NCI-H82 (cell line): ENCODE data around the gene ASAP2.
A peak's percentile ranks its signal among the peaks of the same experiment; 100 is the strongest.
"Not testable (repeated sequence)": the region's sequence is repeated elsewhere in the genome, so short reads cannot be mapped to it uniquely, and the experiment has no call there.

Experiments
- DNase-seq: peaks from one replicate; lab custom pipeline; 2025; lab: John Stamatoyannopoulos, UW

ASAP2 gene

DNA sequence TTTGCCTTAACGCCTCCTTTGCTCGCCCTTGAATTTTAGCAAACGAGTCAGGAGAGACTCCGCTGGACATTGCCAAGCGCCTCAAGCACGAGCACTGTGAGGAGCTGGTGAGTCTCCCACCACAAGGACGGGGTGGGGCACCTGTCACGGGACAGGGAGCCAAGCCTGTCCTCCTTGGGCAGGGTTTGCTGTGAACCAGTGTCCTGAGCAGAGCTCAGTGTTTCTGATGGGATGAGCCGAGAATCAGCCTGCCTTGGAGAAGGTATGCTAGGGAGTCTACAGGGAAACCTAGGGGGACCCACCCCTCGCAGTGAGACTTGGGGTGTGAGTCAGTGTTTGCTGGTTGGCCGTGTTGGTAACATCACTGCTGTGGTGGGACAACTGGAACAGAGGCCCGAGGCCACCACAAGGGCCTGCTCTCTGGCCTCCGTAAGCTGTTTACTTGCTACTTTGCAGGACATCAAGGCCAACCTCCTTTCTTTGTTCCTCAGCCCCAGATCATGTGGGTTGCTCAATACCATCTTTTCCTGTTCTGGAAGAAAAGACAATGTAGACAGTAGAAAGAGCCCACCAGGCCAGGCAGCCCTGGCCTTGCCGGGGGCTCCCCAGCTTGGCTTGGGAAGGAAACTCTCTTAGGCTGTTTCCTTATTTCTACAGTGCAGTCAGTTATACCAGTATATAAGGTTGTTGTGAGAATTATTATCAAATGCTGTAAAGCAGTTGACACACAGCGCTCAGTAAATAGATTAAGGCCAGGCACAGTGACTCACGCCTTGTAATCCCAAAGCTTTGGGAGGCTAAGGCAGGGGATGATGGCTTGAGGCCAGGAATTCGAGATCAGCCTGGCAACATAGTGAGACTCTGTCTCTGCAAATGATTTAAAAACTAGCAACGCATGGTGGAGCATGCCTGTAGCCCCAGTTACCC is 174.4 kb downstream of the ASAP2 start:
- DNase-seq = peak; percentile 93

DNA sequence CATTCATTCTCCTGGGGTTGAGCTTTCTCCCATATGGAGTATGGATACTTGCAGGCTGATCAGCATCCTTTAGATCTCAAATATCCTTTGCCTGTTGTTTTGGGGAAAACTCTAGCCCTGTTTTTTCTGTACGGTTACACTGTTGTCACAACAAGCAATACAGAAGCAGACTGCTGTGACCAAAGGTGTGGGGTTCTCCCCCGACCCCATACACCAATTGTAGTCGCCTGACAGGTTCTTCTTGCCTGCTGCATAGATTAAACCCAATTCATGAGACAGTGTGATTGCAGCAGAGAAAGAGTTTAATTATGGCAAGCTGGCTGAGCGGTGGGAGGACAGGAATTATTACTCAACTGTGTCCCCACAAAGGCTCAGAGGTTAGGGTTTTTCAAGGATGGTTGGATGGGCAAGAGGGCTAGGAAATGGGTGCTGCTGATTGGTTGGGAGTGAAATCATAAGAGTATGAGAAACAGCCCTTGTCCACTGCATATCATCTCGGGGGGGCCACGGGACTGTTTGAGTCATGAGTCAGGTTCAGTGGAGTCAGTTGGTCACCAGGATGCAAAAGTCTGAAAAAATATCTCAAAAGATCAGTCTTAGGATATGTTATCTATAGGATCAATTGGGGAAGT is 176.1 kb downstream of the ASAP2 start:
- DNase-seq = no peak

DNA sequence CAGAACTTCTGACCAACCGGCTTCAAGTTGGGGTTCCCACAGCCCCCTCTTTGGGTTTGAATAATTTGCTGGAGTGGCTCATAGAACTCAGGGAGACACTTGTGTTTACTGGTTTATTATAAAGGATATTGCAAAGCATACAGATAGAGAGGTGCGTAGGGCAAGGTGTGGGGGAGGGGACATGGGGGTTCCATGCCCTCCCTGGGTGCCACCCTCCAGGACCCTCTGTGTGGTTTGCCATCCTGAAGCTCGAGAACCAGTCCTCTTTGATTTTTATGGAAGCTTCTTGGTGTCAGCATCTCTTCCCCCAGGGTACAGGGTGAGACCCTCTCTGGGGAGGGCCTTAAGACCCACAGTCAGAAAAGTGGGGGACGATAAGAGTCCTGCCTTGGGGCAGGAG is 177.9 kb downstream of the ASAP2 start:
- no peak for DNase-seq

DNA sequence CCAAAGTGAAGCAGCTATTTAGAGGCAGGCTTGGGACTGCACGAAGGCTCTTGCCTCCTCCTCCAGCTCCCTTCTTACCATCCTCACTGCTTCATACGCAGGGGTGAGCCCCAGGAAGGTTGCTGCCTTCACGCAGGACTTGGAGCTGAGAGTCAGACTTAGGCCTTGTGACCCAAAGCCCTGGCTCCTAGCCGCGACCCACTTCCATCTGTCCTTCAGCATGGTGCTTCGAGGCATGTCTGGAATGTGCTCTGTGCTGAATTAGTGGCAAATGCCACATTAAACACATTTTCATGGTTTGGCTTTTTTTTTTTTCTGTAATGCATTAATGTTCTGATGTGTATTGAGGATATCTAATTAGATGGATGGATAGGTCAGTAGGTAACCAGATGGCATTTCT is 179.2 kb downstream of the ASAP2 start:
- DNase-seq = no peak

DNA sequence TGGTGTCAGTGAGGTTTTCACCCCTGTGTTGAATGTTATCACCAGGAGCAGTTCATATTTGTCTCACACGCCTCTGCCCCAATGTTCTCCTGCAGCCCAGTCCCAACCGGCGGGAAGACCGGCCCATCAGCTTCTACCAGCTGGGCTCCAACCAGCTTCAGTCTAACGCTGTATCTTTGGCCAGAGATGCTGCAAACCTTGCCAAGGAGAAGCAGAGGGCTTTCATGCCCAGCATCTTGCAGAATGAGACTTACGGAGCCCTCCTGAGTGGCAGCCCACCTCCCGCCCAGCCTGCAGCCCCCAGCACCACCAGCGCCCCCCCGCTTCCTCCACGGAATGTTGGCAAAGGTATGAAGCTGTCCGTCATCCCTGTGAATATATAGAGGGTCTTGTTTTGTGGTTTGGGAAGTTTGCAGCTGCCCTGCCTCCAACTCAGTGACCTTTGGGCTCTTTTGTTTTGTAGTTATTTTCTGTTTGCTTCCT is 181.6 kb downstream of the ASAP2 start:
- DNase-seq = no peak

DNA sequence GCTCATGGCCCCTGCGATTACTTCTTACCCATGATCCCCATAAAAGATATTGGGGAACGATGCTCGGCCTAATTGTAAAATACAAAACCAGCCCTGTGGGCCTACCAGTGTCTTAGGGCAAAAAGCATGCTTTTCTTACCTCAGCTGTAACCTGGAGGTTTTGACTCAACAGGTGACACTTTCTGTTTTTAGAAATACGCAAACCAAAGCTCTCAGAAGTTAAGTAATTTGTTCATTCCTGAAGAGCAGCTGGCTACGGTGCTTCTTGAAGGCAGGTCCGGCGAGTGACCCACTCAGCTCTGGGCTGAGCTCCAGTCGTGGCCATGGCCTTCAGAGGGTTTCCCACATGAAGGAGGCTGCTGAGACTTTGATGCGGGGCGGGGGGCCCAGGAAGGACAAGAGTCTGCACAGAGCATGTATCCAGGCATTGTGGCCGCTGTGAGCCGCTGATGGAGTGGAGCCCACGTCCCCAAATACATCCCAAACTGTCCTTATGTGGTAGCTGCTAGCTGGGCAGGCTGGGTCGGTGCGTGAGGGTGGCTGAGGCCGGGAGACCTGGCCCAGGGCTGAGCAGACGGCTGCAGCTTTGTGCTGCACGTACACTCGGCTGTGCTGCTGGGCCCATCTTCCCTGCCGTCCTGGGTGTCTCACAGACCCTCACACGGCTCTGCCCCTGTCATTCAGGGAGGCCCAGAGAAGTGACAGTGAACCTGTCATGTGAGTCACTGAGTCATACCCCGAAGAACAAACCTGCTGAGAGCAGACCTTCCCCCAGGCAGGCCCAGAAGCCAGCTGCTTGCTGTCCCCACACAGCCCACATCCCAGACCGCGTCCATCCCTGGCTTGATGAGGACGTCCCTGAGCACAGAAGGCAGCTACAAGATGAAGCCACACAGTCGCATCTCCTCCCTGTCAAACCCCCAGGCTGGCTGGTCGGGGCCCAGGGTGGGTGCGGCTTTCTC is 182.6 kb downstream of the ASAP2 start:
- no peak for DNase-seq

DNA sequence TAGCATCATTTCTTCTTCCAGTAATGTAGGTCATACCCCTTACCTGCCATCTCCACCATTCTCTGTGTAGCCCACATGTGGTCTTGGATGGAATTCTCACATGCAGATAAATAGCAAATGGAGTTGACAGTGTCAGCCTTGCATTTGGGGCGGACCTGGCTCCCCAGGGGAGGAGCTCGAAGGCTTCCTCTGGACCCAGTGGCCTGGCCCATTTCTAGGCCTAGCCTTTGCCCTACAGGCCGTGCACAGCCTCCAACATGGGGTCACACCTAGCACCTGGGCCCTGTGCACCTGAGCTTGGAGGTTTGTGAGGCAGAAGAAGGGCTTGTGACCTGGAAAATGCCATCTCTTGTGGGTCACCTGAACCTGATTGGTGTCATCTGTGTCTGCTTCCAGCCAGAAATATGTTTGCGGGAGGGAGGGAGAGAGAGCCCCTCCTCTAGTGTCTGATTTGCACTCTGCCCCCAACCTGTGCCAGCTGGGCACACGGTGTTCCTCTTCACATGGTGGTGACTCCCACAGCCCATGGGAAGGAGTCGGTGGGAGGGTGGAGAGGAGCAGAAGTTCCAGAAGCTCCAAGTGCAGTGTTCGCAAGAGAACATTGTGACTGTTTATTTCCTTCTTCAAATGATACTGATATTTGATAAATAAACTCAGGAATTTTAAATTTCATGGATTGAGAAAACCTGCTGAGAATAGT is 183.7 kb downstream of the ASAP2 start:
- DNase-seq = no peak

DNA sequence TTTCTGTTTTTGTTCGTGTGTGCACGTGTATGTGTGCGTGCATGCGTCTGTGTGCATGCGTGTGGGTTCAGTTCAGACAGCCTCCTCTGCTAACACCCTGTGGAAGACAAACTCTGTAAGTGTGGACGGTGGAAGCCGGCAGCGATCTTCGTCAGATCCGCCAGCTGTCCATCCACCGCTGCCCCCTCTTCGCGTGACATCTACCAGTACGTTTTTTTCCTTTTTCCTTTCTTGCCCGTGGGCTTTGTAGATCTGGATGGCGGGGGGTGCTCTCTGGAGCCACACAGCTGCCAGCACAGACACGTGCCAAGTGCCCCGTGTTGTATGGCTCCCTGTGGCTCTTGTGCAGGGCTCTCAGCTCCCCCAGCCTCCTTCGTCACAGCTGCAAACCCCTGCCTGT is 184.4 kb downstream of the ASAP2 start:
- DNase-seq = no peak

DNA sequence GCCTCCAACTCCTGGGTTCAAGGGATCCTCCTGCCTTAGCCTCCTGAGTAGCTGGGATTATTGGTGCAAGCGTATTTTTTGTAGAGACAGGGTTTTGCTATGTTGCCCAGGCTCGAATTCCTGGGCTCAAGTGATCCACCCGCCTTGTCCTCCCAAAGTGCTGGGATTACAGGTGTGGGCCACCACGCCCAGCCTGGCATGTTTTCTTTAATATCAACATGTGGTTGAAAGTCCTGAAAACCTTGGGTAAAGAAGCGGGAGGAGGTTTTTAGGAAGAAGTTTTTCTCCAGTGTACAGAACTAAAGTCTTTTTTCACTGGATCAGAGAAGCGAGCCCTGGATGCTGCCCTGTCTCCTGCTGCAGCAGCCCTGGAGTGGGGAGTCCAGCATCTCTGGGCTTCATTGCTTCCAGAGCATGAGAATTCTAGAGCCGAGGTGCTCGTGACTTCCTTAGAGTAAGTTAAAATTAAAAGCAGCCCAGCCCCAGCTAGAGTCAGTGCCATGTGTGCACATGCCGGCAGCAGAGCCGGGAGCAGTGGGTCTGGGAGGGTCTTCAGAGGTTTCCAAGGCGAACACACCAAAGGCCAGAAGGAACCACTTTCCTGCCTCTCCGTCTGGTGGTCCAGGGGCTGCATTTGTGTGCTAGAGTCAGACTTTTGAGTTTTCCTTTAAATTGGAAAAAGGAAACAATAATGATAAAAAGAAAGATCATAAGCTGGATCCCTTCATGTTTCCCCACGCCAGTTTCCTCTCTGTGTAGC is 185.5 kb downstream of the ASAP2 start:
- no peak for DNase-seq

DNA sequence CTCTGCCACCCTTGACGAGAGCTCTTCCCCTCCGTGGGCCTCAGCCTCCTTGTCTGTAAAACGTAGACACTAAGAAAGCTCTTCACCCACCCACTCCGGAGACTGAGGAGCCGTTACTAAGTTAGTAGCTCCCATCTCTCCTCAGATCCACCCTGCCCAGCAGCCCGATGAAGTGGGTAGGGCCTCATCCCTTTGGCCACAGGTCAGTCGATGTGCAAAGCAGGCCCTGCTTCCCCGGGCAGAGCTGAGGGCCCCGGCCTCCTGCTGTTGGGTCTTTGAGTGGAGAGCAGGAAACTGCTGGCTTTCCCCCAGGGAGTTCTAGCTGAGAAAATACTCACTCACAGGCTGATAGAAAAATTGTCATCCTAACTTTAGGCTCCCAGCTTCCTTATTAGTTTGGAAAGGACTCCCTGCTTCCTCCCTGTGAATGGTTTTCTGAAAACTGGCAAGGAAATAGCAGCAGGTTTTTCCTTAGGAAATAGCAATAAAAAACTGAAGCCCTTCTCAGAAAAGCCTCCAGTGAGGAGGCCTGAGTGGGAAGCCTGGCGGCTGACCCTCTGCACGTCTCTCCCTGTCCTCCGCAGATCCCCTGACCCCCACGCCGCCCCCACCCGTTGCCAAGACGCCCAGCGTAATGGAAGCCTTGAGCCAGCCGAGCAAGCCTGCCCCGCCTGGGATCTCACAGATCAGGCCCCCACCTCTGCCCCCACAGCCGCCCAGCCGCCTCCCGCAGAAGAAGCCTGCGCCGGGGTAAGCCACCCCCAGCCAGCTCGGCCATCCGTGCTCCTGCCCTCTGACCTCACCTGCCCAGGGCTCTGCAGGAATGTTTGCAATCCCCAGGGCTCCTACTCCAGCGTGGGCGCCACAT is 186.5 kb downstream of the ASAP2 start:
- DNase-seq = no peak

DNA sequence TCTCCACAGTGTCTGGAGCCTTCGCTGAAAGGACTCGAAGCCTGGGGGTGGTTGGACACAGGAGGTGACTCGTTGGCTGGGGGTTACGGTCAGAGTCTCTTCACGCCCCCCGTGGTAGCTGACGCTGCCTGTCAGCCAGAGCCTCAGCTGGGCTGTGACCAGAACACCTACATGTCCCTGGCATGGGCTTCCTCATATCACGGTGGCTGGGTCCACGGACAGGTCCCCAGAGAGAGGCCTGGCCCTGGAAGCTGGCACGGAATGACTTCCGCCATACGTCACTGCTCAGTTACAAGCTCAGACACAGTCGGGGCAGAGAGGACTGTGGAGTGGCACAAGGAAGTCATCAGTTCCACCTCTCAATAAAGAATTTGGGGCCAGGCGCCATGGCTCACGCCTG is 188.2 kb downstream of the ASAP2 start:
- DNase-seq = no peak

DNA sequence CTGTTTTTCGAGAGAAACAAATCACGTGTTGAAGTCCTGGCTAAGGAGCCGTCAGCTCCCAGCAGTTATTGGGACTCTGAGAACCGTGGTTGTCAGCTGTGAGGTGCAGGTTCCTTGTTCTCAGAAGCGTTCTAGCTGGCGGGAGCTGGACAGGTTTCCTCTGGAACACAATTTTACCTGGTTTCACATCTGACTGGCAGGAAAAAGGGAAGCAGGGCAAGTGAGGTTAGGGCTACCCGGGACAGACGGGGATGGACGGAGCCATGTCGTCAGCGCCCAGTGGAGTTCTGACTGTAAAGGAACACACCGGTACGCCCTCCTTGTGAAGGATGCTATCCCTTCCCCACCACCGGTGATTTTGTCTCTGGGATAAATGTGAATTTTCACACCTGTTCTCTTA is 190.6 kb downstream of the ASAP2 start:
- no peak for DNase-seq

DNA sequence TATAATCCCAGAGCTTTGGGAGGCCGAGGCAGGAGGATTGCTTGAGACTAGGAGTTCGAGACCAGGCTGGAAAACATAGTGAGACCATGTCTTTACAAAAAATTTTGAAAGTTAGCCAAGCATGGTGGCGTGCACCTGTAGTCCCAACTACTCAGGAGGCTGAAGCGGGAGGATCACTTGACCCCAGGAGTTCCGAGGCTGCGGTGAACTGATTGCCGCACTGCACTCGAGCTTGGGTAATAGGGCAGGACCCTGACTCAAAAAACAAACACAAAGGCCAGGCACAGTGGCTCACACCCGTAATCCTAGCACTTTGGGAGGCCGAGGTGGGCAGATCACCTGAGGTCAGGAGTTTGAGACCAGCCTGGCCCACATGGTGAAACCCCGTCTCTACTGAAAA is 191.6 kb downstream of the ASAP2 start:
- DNase-seq = not testable (repeated sequence)

DNA sequence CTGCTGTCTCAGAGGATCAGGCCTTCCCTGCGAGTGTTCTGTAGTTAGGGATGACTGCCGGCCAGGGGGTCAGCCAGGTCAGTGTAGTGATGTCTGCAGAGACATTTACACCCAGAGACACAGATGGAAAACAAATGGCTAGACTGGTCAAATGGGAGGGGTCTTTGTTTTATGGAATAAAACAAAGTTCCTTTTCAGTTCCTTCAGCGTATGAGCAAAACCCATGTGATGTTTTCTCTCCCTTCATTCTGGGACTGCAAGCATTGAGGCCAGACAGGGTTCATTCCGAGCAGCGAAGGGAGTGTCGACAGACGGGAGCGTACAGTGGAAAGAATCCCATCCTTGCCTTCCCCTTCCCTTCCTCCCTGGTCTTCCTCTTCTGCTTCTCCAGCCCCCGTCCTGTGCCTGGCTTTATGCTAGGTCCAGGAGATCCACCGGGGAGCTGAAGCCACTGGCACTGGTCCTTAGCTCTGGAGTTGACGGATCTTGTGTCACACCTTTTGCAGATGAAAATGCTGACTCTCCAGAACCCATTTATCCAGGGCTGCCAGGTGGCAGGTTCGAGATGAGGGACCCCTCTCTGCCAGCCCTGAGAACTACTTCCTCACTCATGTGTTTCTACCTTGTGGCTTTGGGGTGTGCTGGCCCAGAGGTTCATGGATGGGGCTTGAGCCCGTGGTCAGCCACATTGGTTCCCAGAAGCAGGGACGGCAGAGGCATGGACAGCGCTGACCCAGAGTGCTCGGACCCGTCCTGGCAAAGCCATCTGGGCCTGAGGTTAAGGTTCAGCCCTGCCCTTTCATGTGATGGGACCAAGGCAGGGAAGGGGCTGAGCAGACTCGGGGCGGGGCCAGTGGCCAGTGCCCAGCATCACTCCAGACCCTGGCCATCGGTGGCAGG is 192.5 kb downstream of the ASAP2 start:
- DNase-seq = no peak

DNA sequence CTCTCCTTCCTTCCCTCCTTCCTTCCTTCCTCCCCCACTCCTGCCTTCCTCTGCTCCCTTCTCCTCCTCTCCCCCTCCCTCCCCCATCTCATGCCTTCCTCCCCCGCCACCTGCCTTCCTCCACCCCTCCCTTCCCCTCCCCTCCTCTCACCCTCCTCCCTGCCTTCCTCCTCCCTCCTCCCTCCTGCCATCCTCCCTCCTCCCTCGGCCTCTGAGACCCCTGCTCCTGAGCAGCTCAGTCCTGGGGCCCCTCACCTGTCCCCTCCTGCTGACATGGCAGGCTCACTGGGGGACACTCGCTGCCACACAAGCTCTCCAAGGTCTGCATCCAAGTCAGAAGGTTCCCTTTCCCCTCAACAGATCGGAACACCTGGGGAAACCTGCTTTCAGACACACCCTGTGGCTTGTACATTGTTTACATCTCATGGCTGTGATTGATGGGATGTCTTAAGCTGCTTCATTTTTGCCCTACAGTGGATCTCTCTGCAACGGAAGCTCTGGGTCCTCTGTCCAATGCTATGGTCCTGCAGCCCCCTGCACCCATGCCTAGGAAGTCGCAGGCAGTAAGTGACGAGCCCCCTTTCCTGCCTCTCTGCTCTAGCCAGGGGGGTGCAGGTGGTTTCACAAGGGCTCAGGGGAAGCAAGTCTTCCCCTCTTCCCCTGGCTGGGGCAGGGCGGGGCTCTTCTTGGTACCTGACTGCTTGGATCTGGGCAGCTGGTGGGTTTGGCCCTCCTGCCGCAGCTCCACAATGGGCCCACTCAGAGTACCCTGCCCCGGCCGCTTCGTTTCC is 193.9 kb downstream of the ASAP2 start:
- DNase-seq = no peak

DNA sequence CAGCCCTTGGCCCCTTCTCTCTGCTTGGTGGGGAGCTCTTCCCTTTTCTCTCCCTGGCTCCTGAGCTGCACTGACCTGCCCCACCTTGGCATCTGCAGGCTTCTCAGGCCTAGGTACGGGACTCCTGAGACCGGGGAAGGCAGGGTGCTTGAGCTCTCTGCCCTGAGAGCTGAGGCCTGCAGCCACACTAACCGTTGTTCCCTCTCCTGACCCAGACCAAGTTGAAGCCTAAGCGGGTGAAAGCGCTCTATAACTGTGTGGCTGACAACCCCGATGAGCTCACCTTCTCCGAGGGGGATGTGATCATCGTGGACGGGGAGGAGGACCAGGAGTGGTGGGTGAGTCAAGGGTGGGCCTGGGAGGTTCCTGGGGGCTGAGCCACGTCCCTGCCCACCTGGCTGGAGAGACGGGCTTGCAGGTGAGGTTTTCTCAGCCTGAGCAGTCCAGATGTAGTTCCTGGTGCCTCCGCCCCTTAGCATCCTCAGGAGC is 194.5 kb downstream of the ASAP2 start:
- no peak for DNase-seq

DNA sequence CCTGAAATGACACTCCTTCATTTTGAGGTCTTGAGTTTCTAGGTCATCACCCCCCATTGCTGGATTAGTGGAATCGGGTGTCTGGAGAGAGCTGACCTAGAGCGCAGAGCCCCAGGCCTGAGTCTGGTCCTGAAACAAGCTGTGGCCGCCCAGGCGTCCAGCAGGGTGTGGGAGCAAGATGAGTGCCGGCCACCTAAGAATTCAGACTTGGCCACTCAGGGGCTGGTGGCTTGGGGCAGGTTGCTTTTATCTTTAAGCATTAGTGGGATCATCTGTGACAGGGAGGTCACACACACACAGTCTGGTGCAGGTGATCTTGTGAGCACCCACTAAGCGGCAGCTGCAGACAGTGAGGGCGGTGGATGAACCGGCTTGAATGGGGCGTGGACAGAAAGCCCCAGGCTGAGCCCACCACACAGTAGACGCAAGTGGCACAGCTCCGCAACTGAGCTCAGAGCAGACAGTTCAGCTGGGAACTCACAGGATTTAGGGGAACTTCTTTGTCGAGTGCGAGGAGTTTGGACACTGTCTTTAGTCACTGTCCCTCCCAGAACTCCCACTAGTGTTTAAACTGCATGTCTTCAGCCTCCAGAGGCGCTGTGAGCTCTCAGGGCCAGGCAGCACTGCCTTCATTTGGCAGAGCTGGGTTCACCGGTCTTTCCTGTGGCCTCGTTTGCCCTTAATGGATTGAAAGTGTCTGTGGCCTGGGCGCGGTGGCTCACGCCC is 195.2 kb downstream of the ASAP2 start:
- DNase-seq = peak; percentile 30
